Ascending aorta (tissue), 2 donors: ENCODE results near the gene POGLUT2. TPM values are rescaled to one million over a fixed set of nuclear protein-coding genes. Genes with fewer than 3 reads are reported as not detected.
A peak's percentile ranks its signal among the peaks of the same experiment; 100 is the strongest.

ENCODE experiments used
- DNase-seq, 2 donors: peaks; one replicate each; pipeline ENCODE4 v3.0.0-alpha.2; 2019; ENCODE audit warnings: low spot score in 2 of 2
- H3K27ac ChIP-seq, 2 donors: fragments of 200-600 bp; sonication (generic); one replicate each; pipeline ENCODE4 v1.5.1; 2016 to 2017; ENCODE audit warnings: mild to moderate bottlenecking in 1 of 2
- H3K27me3 ChIP-seq: fragments of 200-600 bp; sonication (generic); one replicate; pipeline ENCODE4 v1.5.1; 2017
- H3K36me3 ChIP-seq, 2 donors: fragments of 200-600 bp; sonication (generic); one replicate each; pipeline ENCODE4 v1.5.1; 2016
- H3K4me1 ChIP-seq, 2 donors: fragments of 200-600 bp; sonication (generic); one replicate each; pipeline ENCODE4 v1.5.1; 2016 to 2017; ENCODE audit warnings: mild to moderate bottlenecking in 1 of 2
- H3K4me3 ChIP-seq, 2 donors: fragments of 200-600 bp; sonication (generic); one replicate each; pipeline ENCODE4 v1.5.1; 2016 to 2017; ENCODE audit warnings: mild to moderate bottlenecking in 1 of 2
- H3K9me3 ChIP-seq, 2 donors: fragments of 200-600 bp; sonication (generic); one replicate each; pipeline ENCODE4 v1.5.1; 2016
- intact Hi-C: fragments of 100-400 bp; cut with DNase I; formaldehyde crosslinking; loops from one replicate; pipeline ENCODE4 v1.15.1; 2023
- total RNA-seq: library from RNA; depleted of rRNA; stranded (reverse); fragments of >200 nt; gene quantifications from one replicate; pipeline ENCODE4 v1.1.0, GENCODE V29; 2016
- TF ChIP-seq, protein P1 (sequence below), 3 experiments: fragments of 200-600 bp in 2 of 3; fragments of 450-650 bp in 1 of 3; sonication (generic) in 2 of 3; IDR thresholded peaks; one replicate each; pipeline ENCODE4 v1.5.1; 2016 to 2019; ENCODE audit warnings: antibody characterized with exemption in 3 of 3, mild to moderate bottlenecking in 1 of 3, moderate library complexity in 1 of 3

Gene POGLUT2
- total RNA-seq, 1 donor from 2014 or later = 38.0 TPM

- H3K9me3 ChIP-seq = no peaks in the 10 kb centered on the region
- DNase-seq = no peak
- H3K36me3 ChIP-seq = peaks cover 0 to 1% of the 10 kb centered on the region in 2 donors
- H3K27me3 ChIP-seq = no peaks in the 10 kb centered on the region
- peaks cover 0 to 4% of the 10 kb centered on the region in 2 donors for H3K4me1 ChIP-seq
- intact Hi-C loops = loop anchor here (1.0 to 5.0 kb wide), 3 partner anchors 72 to 453 kb away; partner anchors contain the start of genes TEX30 and TPP2
- peak overlapping the region; percentile 95 for H3K27ac ChIP-seq
- H3K4me3 ChIP-seq = peak overlapping the region; percentile 69 to 91
- TF ChIP-seq, protein P1, sequence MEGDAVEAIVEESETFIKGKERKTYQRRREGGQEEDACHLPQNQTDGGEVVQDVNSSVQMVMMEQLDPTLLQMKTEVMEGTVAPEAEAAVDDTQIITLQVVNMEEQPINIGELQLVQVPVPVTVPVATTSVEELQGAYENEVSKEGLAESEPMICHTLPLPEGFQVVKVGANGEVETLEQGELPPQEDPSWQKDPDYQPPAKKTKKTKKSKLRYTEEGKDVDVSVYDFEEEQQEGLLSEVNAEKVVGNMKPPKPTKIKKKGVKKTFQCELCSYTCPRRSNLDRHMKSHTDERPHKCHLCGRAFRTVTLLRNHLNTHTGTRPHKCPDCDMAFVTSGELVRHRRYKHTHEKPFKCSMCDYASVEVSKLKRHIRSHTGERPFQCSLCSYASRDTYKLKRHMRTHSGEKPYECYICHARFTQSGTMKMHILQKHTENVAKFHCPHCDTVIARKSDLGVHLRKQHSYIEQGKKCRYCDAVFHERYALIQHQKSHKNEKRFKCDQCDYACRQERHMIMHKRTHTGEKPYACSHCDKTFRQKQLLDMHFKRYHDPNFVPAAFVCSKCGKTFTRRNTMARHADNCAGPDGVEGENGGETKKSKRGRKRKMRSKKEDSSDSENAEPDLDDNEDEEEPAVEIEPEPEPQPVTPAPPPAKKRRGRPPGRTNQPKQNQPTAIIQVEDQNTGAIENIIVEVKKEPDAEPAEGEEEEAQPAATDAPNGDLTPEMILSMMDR (IDR thresholded peaks at IDR 0.05) = no peak
These were observed 46.5 kb upstream of the POGLUT2 start for GRCh38 chr13:102845289-102845629.

- Histone ChIP-seq H3K4me3 (no peak overlapping the region), H3K36me3 (peaks cover 13 to 40% of the 10 kb centered on the region in 2 donors), H3K4me1 (no peaks in the 10 kb centered on the region), H3K9me3 (no peaks in the 10 kb centered on the region), H3K27ac (no peak overlapping the region), H3K27me3 (no peaks in the 10 kb centered on the region)
- TF ChIP-seq, protein P1 (IDR thresholded peaks at IDR 0.05) = no peak
- no peak for DNase-seq
- intact Hi-C loops = no loop called here
These were observed 40.7 kb upstream of the POGLUT2 start for GRCh38 chr13:102839462-102839861.

DNA sequence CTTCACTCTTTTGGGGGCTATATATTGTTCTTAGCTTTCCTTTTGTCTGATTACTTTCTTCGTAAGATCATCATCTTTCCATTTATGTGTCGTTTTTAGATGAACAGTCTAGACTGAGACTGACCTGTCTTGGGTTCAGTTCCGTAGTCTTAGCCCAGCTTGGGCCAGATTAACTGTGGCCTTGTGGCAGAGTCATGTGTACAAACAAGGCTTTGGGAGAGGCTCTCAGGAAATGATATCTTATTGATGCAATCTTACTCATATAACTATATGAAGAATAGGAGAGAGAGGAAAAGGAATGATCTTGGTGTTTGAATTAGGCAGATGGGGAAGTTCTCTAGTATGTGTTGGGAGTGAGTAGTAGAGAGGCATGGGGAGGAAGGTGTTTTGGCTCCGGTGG is 40.2 kb upstream of the POGLUT2 start:
- no peaks in the 10 kb centered on the region for H3K27me3 ChIP-seq
- TF ChIP-seq, protein P1 (IDR thresholded peaks at IDR 0.05) = no peak
- H3K36me3 ChIP-seq = peaks cover 13 to 42% of the 10 kb centered on the region in 2 donors
- no peak overlapping the region for H3K4me3 ChIP-seq
- H3K9me3 ChIP-seq = no peaks in the 10 kb centered on the region
- intact Hi-C loops = no loop called here
- H3K4me1 ChIP-seq = no peaks in the 10 kb centered on the region
- DNase-seq = no peak
- H3K27ac ChIP-seq = no peak overlapping the region

DNA sequence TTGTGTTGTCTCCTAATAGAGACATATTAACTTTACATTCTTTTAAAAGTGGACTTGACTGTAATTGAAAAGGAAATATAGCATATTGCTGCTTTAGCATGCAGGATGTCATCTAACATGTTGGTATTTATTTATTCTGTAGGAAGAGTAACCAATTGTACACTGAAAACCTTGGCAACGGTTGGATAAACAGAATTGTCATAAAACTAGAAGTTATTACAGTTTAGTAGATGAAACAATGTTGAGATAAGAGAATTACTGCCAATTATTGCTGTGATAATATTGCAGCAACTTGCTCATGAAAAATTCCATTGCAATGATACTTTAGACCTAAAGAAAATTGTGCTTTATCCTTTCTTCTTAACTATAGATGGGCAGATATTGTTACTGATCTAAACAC is 39.5 kb upstream of the POGLUT2 start:
- Histone ChIP-seq H3K36me3 (peaks cover 13 to 42% of the 10 kb centered on the region in 2 donors), H3K27ac (no peak overlapping the region)
- intact Hi-C loops = no loop called here

DNA sequence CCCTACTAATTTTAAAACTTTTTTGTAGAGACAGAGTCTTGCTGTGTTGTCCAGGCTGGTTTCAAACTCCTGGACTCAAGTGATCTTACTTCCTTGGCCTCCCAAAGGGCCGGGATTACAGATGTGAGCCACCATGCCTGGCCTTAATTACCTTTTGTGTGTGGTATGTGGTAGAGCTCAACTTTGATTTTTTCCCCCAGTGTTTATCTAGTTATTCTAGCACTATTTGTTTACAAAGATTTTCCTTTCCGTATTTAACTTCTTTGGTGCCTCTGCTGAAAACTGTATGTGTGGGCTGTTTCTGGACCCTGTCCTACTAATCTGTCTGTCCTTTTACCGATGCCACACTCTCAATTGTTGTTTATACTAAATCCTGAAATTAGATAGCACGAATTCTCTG is 37.7 kb upstream of the POGLUT2 start:
- TF ChIP-seq, protein P1 (IDR thresholded peaks at IDR 0.05) = no peak
- Histone ChIP-seq H3K9me3 (no peaks in the 10 kb centered on the region), H3K27me3 (no peaks in the 10 kb centered on the region), H3K4me3 (no peak overlapping the region), H3K36me3 (peaks cover 18 to 43% of the 10 kb centered on the region in 2 donors), H3K27ac (no peak overlapping the region), H3K4me1 (no peaks in the 10 kb centered on the region)
- DNase-seq = no peak
- intact Hi-C loops = no loop called here

More for the DNA sequence above, 39.5 kb upstream of the POGLUT2 start:
- Histone ChIP-seq H3K9me3 (no peaks in the 10 kb centered on the region), H3K4me1 (no peaks in the 10 kb centered on the region), H3K4me3 (no peak overlapping the region), H3K27me3 (no peaks in the 10 kb centered on the region)
- TF ChIP-seq, protein P1 (IDR thresholded peaks at IDR 0.05) = no peak
- no peak for DNase-seq

- Histone ChIP-seq H3K4me1 (no peaks in the 10 kb centered on the region), H3K27ac (no peak overlapping the region), H3K36me3 (peaks cover 14 to 29% of the 10 kb centered on the region in 2 donors), H3K4me3 (no peak overlapping the region), H3K27me3 (no peaks in the 10 kb centered on the region), H3K9me3 (no peaks in the 10 kb centered on the region)
- TF ChIP-seq, protein P1 (IDR thresholded peaks at IDR 0.05) = no peak
- intact Hi-C loops = no loop called here
- no peak for DNase-seq
These were observed 31.9 kb upstream of the POGLUT2 start for GRCh38 chr13:102830646-102831045.
